Embryonic facial prominence (tissue), 1 donor: ENCODE results near the gene ASB10.
A peak's percentile ranks its signal among the peaks of the same experiment; 100 is the strongest.

Source experiments
- DNase-seq: peaks from one replicate; pipeline ENCODE4 v3.0.0-alpha.2; 2016; ENCODE audit errors: extremely low spot score

ASB10 gene

GRCh38 chr7:151187409-151188251 lies 580 bp upstream of the ASB10 start:
- DNase-seq = no peak

- DNase-seq = no peak
Measured at GRCh38 chr7:151185762-151186639, 1.0 kb downstream of the ASB10 start.

- no peak for DNase-seq
Measured at GRCh38 chr7:151181011-151181431, 6.0 kb downstream of the ASB10 start.

GRCh38 chr7:151179946-151180345 lies 7.1 kb downstream of the ASB10 start:
- DNase-seq = no peak

GRCh38 chr7:151179287-151179860 lies 7.7 kb downstream of the ASB10 start:
- DNase-seq = no peak

GRCh38 chr7:151178831-151179230 lies 8.2 kb downstream of the ASB10 start:
- no peak for DNase-seq

- no peak for DNase-seq
Measured at GRCh38 chr7:151178236-151178635, 8.8 kb downstream of the ASB10 start.

GRCh38 chr7:151177310-151177709 lies 9.7 kb downstream of the ASB10 start:
- DNase-seq = no peak

- no peak for DNase-seq
Measured at GRCh38 chr7:151176401-151176800, 10.6 kb downstream of the ASB10 start.

- DNase-seq = no peak
Measured at GRCh38 chr7:151175793-151176311, 11.2 kb downstream of the ASB10 start.

GRCh38 chr7:151175047-151175792 lies 11.8 kb downstream of the ASB10 start:
- DNase-seq = no peak

- DNase-seq = no peak
Measured at GRCh38 chr7:151174246-151175046, 12.6 kb downstream of the ASB10 start.

GRCh38 chr7:151173386-151174245 lies 13.4 kb downstream of the ASB10 start:
- no peak for DNase-seq

- DNase-seq = peak; percentile 27
Measured at GRCh38 chr7:151172273-151173141, 14.5 kb downstream of the ASB10 start.

GRCh38 chr7:151168787-151169162 lies 18.3 kb downstream of the ASB10 start:
- DNase-seq = no peak

GRCh38 chr7:151168003-151168786 lies 18.9 kb downstream of the ASB10 start:
- no peak for DNase-seq

- no peak for DNase-seq
Measured at GRCh38 chr7:151167197-151167961, 19.7 kb downstream of the ASB10 start, which contains the start of gene GBX1. TSS of gene GBX1 (minus strand) at chr7:151167694. CDS start at chr7:151167548, 146 bp downstream.
